ENCODE data around the gene CD82.

GRCh38 chr11:44550123-44550522 is 15.3 kb upstream of the CD82 start:
- no peak for TF ChIP-seq POLR2AphosphoS5 (IDR thresholded peaks at IDR 0.05; ENCODE audit: borderline replicate concordance, low read depth, low read length)
- no peak for TF ChIP-seq FOXP2 (optimal IDR thresholded peaks at IDR 0.05; ENCODE audit: control extremely low read depth, extremely low read length, insufficient read depth)

Data from SK-N-MC (cell line).